Amniotic stem cell (primary cell): ENCODE data around the gene RAC2.

Experiments used
- DNase-seq: peaks from one replicate; lab custom pipeline; 2025; lab: John Stamatoyannopoulos, UW

RAC2 gene

DNA sequence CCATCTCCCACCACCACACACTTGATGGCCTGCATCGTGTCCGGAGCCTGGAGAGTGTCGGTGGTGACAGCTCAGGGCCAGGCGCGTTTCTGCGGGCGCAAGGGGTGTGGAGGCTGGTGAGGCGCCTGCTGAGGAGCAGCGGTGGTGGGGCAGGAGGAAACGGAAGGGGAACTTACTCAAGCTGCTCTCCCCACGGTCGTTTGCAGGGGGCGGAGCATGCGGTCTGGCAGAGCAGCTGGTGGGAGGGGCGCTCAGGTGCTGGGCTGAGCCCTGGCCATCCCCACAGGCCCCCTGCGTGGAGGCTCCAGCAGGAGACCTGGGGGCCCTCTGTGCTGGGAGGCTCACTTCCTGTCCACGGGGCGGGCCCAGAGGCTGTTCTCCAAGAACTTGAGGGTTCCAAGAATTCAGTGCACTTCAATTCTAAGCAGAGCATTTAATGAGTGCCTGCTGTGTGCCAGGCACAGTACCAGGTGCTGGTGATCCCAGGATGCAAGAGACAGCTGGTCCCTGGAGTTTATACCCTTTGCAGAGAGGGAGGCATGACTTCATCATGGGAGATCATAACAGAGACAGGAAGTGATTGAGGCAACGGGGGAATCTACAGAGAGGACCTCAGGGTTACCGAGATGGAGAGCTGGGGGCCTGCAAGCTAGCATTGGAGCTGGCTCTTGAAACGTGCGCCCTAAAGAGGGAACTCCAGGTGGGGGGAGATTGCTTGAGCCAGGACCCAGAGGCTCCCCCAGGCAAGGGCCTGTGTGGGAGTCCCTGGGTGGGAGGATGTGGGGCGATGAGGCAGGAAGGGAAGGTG, at the start of gene RAC2:
Gene RAC2 (minus strand): TSS at position 156 of the 808 bp plus-strand sequence. CDS start 121 bp downstream, at position 35.
- no peak for DNase-seq

DNA sequence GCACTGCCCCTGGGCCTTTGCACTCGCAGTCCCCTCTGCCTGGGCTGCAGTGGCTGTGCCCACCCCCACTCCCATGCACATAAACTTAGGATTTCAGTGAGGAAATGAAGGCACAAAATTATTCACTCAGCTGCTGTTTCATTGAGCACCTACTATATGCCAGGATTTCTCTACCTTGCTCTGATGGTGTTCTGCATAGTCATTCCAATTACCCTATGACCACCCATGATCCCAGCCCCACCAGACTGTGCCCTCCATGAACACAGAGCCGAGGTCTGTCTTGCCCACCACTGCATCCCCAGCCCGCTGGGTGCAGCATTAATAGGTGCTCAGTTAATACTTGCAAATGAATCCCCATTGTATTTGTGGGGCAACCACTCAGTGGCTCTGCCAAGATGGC, 49.1 kb upstream of the RAC2 start:
- no peak for DNase-seq

DNA sequence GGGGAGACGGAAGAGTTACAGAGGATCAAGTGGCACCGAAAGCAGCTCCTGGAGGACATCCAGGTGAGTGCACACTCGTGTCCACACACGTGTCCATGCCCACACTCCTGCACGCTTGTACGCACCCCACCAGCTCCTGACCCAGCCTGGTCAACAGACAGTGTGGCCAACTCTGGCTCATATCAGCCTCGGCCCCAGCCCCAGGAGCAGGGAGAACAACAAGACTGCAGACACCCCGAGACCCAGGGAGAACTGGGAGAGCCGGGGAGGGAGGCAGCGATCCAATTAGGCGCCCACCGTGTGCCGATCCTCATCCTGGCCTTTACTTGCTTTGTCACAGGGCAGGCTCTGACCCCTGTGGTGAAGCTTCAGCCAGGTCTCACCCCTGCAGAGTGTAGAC, 48.6 kb upstream of the RAC2 start:
- DNase-seq: no peak

DNA sequence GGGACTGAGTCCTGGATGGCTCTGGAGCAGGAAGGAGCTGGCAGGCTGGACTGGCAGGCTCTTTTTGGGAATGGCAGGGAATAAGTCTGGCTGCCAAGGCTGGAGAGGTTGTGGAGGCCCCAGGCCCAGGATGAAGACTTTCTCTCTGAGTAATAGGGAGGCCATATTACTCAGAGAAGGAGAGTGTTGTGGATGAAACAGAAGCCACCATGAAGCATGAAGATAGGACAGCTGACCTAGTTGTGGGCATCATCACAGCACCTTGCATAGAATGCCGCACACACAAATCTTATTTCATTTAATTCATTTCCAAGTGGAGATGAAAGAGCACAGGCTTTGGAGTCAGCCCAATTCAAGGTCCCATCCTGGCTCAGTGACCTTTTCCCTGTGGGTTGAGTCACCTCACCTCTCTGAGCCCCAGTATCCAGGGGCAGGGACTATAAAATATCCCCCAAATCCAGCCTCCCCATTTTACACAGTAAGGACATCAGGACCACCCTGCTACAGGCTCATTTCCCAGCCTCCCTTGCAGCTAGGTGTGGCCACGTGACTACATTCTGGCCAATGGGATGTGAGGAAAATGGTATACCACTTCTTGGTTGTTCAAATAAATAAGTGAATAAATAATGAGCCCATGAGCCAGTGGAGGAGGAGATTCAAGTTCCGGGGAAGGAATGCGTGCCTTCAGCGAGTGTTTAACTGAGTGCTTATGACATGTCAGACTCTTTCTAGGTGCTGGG, 47.7 kb upstream of the RAC2 start:
- no peak for DNase-seq

DNA sequence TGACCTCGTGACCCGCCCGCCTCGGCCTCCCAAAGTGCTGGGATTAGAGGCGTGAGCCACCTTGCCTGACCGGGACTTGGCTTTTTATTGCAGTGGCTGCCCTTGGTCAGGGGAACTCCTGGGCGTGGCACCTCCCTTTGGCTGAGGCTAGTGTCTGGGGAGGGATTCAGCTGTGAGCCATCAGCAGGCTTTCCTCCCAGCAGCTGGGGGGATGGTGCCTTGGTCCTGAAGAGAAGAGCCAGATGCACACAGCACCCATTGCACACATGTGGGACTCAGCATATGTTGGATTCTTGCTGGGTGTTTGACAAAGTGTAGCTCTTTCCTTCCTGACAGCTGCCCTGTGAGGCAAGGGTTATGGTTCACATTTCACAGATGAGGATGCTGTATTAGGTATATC, 46.7 kb upstream of the RAC2 start:
- DNase-seq: no peak

DNA sequence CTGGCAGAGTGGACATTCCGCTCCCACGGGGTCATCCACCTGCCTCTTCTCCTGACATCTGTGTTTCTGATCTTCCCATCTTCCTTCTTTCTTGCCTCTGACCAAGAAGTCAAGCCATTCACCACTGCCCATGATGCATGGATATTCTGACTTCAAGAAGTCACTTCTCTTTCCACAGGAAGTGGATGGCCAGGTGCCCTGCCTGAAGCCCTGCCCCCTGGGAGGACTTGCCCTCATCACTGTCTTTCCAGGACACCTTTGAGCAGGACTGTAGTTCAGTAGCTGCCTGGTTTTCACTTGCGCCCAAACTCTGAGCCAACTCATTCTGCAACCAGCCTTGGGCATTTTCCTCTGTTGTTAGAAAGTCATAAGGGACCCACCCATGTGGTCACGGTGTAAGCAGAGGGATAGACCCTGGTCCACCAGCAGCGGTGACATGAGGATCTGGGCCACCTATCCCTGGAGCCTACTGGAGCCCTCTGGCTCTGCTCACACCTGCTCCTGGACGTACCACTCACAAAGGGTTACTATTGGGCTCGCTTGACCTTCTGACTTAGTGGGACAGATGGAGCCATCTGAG, 45.2 kb upstream of the RAC2 start:
- no peak for DNase-seq

DNA sequence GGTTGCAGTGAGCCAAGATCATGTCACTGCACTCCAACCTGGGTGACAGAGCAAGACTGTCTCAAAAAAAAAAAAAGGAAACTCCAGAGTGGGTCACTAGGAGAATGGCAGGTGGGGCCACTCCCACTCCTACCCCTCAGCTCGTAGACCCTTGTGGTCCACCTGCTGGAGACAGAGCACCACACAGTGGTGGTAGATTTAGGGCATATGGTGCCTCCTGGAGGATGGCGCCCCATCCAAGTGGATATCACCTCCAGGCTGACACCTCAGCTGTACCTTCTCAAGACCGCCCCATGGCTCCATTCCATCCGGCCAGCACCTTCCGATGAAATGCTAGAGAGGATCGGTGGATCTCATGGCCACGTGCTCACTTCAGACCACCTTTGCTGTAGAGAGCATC, 44.5 kb upstream of the RAC2 start:
- DNase-seq: no peak

DNA sequence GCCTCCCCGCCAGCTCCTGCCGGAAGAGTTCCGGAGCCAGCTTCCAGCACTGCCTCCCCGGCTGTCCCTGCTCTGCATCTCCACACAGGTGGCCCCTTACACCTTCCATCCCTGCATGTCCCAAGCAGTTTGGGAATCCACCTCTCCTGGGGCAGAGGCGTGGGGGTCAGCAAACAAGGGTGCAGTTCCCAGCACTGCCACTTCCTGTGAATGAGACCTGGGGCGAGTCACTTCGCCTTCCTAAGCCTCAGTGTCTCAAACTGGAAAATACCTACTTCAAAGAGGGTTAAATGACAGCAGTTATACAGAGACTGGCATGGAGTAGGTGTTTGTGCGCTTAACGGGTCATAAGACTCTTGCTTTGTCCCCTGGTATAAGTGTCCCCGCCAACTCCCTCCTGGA, 43.5 kb upstream of the RAC2 start:
- no peak for DNase-seq

DNA sequence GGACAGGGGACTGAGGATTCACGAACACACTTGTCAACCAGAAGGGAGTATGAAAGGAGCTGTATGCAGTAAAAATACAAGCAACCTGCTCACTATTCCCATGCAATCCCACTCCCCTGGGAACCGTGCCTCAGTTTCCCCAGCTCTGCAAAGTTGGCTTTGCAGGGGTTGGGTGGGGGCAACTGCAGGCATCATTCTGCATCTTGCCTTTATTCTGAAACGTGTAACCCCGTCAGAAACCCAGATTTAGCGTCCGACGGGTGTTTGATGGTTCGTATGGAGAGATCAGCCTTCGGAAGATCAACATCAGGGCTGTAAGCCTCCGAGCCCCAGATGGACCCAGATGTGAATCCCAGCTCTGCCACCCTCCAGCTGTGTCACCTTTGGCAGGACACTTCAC, 41.9 kb upstream of the RAC2 start:
- DNase-seq: no peak

DNA sequence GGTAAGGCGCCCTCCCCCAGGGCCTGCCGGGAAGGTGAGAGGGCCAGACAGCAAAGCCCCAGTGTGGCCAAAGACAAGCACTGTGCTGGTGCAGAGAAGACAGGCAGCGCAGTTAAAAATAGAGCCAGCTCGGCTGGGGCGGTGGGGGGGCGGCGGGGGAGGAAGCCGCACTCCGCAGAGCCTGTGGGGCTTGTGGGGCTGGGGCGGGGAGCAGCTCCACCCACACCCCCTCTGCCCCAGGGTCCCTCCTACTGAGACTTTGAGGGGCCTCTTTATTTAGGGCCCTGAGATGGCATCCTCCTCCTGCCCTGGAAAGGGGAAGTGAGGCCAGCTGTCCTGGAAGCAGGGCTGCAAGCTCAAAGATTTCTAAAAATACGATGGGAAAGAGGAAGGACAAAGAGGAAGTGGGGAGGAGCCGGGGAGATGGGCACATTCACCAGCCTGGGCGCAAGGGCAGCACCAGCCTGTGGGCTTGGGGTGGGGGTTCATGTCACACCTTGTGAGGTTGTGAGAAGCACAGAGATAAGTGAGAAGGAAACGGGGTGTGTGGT, 40.8 kb upstream of the RAC2 start:
- DNase-seq: no peak

DNA sequence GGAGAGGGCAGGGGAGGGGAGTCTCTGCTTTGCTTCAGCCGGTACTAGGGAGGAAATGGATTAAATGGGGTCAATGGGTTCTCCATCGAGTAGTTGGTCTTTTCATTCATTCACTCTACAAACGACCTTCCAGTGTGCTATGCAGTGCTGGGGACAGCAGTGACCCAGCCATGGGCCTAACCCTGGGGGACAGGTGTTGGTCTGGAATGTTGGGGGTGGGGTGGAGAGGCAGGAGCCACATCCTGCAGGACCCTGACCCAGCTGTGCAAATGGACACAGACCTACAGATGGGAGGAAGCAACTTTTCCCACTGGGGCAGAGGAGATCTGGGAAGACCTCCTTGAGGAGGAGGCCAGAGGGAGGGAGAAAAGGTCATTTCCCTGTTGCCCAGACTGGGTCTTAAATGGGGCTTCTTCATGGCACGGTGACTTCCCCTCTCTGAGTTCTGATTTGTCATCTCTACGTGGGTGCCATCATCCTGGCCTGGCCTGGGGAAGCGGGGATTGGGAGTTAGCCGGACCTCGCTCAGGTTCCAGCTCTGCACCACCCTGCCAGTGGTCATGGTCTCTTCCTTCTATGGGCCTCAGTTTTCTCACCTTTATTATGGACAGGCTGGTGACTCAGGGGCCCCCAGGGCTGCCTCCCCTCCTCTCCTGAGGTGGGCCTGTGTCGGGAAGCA, 40.2 kb upstream of the RAC2 start:
- no peak for DNase-seq

DNA sequence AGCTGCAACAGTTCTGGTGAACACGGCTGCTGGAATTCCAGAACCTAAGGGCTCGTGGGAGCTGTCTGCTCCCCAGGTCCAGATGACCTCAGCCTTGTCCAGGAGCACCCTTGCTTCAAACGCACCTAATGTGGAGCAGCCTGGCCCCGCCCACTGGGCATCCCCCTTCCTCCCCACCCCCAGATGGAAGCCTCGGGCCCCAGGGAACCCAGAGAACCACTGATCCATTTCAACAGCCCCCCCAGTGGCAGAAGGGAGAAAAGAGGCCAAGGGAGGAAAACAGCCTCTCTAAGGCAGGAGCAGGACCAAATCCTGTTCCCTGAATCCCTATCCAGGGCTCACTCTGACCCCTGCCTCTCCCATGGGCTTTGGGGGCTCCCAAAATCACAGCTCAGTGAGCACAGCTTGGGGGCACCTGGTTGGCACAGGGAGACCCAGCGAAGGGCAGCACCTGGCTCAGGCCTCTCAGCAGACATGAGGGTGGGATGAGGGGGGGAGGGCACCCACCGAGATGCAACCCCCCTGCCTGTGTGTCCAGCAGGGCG, 39.4 kb upstream of the RAC2 start:
- DNase-seq: no peak

DNA sequence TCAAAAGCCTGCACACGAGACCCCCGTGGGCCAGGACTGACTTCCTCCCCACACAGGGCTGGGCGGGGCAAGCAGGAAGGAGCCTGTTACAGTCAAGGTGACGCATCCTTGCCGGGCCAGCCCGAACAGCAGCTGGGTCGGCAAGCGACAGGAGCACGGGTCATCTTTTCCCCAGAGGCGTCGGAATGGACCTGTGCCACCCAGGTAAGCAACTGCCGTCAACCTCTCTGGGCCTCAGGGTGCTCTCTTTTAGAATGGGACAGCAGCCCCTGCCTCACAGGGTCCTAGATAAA, 38.3 kb upstream of the RAC2 start, which contains the start of gene CYTH4:
Gene CYTH4 (plus strand): TSS at position 124 of the 293 bp plus-strand sequence. CDS start 62 bp downstream, at position 186.
- no peak for DNase-seq

DNA sequence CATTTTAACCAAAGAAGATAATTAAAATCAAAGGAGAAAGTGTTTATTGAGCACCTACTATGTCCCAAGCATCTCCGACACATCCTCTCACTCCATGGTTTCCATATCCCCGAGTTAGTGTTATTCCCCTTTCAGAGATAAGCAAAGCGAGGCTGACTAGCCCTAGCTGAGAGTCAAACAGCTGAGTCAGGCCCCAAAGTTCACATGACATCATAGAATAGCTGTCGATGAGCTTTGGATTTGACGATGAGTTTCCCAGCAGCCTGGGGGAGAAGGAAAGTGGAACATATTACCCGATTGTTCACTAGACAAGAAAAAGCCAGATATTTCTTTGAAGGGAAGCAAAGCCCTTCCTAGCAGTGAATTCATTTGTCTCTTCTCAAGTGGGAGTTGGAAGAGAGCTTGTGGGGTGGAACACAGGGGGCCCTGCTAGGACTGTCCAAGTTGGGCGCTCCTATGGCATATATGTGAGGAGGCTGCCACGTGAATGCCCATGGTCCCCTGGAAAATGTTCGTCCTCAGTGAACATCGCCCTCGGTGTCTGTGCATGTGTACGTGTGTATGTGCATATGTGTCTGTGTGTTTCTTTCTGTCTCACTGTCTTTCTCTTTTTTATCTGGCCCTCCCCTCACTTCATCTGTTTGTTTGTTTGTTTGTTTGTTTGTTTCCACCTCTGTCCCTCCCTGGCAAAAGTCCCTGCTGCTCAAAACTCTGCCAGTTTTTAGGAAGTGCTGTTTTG, 37.7 kb upstream of the RAC2 start:
- DNase-seq: no peak

DNA sequence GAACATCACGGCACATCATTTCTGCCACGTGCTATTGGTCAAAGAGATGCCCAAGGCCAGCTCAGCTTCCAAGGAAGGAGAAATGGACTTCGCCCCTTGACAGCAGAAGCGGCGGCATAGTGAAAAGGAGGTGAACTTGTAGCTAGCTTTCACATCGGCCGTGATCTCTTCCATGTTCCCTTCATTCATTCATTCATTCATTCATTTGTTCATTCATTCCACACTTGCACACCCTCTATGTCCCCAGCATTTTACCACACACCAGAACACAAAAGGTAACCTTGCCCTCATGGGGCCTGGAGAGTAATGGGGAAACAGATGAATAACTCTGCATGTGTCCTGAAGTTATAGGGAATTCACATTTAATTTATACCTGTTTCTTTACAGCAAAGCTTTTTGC, 37.1 kb upstream of the RAC2 start:
- no peak for DNase-seq

DNA sequence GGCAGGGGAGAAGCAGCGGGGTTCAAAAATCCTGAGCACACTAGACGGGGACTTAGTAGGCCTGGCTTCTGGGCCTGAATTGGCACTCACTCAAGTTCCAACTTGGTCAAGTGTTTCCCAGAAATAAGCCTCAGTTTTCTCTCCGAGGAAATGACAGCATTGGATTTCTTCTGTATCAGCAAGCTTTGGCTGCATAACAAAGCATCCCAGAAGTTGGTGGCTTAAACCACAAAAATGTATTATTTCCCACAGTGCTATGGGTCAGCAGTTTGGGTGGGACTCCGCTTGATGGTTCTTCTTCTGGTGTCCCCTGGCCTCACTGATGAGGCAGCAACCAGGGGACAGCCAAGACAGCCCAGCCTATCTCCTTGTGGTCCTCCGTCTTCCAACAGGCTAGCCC, 36.6 kb upstream of the RAC2 start:
- DNase-seq: no peak

DNA sequence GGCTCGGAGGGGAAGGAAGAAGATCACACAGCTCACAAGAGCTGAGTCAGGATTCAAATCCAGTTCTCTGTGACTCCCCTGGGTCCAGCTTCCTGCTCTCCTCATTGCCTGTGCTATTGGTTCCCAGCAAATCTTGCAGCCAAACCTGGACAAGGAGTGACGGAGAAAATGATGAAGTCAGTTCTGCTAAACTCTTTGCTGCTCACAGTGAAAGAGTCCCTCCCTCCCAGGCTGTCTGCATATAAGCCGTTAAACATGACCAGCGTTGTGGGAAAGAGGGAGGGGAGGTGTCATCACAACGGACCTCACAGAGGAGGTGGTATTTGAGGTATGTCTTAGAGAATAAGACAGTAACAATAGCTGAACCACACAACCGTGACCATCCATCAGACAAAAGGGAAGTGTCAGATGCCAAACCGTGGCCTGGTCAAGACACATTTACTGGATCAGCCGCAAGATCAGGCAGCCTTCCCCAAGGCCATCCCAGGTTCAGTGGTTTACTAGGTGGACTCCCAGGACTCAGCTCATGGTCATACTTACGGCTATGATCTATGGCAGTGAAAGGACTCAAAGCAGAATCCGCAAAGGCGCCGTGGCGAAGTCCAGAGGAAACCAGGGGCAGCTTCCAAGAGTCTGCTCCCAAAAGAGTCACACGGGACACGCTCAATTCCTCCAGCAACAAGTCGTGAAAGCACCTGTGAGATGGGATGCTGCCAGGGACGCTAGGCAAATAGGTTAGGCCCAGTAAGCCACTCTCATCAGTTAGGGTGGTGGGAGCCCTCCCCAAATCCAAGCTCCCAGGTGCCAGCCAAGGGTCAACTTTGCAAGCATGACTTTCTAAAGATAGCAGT, 35.5 kb upstream of the RAC2 start:
- no peak for DNase-seq

DNA sequence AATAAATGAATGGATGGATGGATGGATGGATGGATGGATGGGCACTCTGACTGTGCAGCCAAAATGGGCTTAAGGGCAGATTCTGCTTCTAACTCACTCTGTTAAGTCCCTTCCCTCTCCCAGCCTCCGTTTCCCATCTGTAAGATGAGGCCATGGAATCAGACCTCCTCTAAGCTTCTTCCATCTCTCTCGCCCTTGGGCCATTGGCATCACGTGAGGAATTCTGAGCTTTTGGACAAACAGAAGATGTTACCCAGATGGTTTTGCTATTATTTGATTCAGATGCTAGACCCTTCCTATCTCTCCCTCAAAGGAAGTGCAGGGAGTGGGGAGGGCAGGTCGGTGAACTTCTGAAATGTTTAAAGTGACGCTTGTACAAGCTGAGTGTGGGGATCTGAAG, 34.2 kb upstream of the RAC2 start:
- no peak for DNase-seq

DNA sequence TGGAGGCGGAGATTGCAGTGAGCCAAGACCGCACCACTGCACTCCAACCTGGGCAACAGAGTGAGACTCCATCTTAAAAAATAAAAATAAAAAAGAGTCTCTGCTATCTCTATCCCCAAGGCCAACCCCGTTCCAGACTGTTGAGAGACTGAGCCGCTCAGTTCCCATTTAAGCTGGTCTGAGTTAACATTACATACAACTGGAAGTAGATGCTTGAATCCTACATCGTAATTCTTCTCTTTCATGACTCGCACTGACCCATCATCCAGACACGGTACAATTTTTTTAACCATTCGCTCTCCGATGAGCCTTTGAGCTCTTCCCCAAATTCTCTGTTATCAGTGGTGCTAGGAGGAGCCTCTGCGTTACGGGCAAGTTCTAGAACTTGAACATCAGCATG, 33.3 kb upstream of the RAC2 start:
- no peak for DNase-seq

DNA sequence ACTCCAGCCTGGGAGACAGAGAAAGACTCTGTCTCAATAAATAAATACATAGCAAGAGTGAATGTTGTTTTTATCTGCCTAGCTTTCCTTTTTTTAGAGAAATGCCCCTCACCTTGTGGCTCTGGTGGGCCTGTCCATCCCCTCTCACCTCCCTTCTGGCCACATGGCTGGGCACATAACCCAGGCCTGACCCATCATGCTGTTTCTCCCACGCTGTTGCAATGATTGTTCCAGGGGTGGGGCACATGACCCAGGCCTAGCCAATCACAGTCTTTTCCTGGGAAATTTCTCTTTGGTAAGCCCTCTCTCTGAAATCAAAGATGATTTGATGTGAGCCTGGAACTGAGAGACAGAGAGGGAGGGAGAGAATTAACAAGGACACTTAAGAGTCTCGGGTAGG, 32.7 kb upstream of the RAC2 start:
- no peak for DNase-seq

DNA sequence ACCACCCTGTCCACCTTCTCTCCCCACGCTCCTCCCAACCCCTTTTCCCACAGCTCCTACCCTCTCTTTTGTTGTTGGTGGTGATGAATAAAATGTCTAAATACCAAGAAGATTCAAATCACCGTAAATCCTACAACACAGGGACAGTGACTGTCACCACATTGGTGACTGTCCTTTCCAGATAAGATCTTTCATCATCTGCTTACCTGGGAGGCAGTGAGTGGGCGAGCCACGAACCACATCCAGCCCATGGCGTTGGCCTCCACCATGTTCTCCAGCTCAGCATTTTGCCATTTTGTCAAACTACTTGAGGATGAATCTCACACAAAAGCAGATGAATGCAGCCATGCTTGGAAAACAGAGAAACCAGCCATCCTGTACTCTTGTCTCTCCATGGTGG, 31.6 kb upstream of the RAC2 start:
- no peak for DNase-seq
